ENCODE measurements around the gene DRGX.

Gene DRGX

DNA sequence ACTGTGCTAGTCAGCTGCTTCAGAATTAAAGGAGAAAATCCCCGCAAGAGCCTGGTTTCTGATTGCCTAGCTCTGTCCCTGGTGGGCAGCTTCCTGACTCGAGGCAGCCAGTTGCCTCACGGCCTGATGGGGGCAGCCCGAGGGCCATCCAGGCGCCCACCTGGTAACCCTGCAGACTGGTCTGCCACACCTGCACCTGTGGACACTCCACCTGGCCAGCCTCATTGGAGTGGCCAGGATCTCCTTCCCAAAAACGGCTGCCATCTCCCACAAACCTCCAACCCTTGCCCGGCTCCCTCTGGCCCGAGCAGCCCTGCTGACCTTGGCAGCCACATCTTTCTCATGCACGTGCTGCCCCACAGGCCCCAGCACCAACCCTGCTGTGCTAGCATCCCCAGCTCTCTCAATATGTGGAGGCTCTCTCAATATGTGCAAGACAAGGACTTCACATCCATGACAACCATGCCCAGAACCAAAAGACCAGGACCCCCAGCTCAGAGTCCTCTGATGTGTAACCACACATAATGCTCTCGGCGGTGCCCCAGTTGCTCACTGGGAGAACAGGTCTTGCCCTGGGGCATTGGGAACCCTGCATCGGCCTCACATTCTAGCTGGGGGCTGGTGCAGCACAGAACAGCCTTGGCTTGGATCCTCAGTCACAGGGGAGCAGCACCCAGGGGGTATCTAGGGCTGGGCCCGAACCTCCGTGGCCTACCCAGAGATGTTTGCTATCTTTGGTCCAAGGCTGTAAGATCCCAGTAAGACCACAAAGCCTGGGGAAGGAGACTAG, 14.6 kb downstream of the DRGX start:
- Histone ChIP-seq H3K9me3 (ENCODE audit: control insufficient read depth, insufficient read depth, low read length) (no peaks in the 10 kb centered on the region), H3K9ac (ENCODE audit: low read depth, low read length) (no peak overlapping the region), H3K27me3 (ENCODE audit: control insufficient read depth, insufficient read depth, low read length) (no peaks in the 10 kb centered on the region), H3K4me3 (ENCODE audit: low read depth, low read length) (no peak overlapping the region), H3K4me1 (ENCODE audit: control insufficient read depth, insufficient read depth, low read length) (no peaks in the 10 kb centered on the region), H3K27ac (ENCODE audit: low read depth, low read length) (no peak overlapping the region), H3K36me3 (ENCODE audit: control insufficient read depth, insufficient read depth, low read length) (no peaks in the 10 kb centered on the region)

DNA sequence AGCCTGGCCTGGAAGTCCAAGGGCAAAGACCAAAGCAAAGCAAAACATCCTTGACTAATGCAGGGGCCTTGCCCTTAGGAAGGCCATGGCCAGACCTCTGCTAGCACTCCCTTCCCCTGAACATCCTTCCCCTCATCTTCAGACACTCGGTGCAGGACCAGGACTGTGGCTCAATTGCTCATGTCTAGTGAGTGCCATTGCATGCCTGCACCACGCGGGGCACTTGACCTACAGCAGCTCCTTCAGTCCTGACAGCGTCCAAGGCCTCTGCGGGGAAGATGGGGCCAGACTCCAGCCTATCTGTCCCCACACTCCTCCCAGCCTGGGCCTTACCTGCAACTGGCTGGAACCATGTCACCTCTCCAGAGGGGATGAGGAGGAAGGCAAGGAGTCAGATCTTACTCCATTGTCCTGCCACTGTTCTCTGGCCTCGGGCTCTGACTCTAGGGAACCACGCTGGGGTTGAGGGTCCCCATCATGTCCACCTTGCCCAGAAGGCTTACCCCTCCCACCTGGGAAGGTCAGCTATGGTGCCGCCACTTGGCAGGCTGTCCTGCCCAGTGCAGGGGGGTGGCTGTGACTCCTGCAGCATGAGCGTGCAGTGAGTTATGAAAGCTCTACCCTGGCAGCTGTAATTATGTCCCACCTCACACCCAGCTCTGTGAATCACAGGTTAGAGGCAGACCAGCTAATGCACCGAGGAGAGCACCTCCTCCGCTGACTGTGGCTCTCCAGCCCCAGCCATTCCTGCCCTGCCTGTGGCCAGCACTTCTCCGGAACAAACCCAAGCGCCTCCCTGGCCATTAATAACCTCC, 16.1 kb downstream of the DRGX start:
- Histone ChIP-seq H3K4me3 (ENCODE audit: low read depth, low read length) (no peak overlapping the region), H3K9me3 (ENCODE audit: control insufficient read depth, insufficient read depth, low read length) (no peaks in the 10 kb centered on the region), H3K9ac (ENCODE audit: low read depth, low read length) (no peak overlapping the region), H3K27me3 (ENCODE audit: control insufficient read depth, insufficient read depth, low read length) (no peaks in the 10 kb centered on the region), H3K27ac (ENCODE audit: low read depth, low read length) (no peak overlapping the region), H3K4me1 (ENCODE audit: control insufficient read depth, insufficient read depth, low read length) (no peaks in the 10 kb centered on the region), H3K36me3 (ENCODE audit: control insufficient read depth, insufficient read depth, low read length) (no peaks in the 10 kb centered on the region)

DNA sequence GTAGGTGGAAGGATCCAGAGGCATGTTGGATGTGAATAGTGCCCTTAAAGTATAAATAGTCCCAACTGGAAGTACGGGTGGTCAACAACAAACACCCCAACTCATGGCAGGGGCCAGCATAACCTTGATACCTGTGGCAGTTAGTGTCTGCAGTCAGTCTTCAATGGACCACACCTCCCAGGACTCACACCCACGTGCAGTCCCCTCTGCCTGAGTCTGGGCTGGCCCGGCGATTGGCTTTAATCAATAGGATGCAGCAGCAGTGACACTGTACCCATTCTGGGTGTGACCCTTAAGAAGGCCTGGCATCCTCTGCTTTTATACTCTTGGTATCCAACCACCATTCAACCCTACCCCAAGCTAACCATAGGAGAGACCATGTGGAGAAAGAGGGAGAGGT, 18.6 kb downstream of the DRGX start:
- Histone ChIP-seq H3K27ac (ENCODE audit: low read depth, low read length) (no peak overlapping the region), H3K4me1 (ENCODE audit: control insufficient read depth, insufficient read depth, low read length) (no peaks in the 10 kb centered on the region), H3K36me3 (ENCODE audit: control insufficient read depth, insufficient read depth, low read length) (no peaks in the 10 kb centered on the region), H3K27me3 (ENCODE audit: control insufficient read depth, insufficient read depth, low read length) (no peaks in the 10 kb centered on the region), H3K9ac (ENCODE audit: low read depth, low read length) (no peak overlapping the region), H3K9me3 (ENCODE audit: control insufficient read depth, insufficient read depth, low read length) (no peaks in the 10 kb centered on the region), H3K4me3 (ENCODE audit: low read depth, low read length) (no peak overlapping the region)

DNA sequence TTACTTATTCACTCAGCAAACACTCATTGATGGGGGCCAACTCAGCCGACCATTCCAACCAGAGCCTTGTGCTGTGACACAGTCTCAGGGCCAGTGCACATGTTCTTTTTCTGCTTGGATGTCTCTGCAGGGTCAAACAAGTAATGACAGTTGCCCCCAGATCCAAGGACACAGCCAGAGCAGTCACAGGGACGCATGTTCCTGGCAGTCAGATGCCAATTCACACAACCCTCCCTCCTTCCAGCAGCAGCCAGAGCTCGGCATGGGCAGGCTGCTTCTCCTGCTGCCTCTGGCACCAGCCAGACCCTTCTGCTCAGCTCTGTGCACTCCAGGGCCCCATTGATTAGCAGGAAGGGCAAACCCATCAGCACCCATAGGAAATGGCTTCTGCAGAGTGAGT, 20.3 kb downstream of the DRGX start:
- H3K9me3 ChIP-seq (ENCODE audit: control insufficient read depth, insufficient read depth, low read length), result no peaks in the 10 kb centered on the region
- no peak overlapping the region for H3K4me3 ChIP-seq (ENCODE audit: low read depth, low read length)
- no peaks in the 10 kb centered on the region for H3K4me1 ChIP-seq (ENCODE audit: control insufficient read depth, insufficient read depth, low read length)
- no peak overlapping the region for H3K27ac ChIP-seq (ENCODE audit: low read depth, low read length)
- no peaks in the 10 kb centered on the region for H3K36me3 ChIP-seq (ENCODE audit: control insufficient read depth, insufficient read depth, low read length)
- H3K9ac ChIP-seq (ENCODE audit: low read depth, low read length), result no peak overlapping the region
- no peaks in the 10 kb centered on the region for H3K27me3 ChIP-seq (ENCODE audit: control insufficient read depth, insufficient read depth, low read length)

DNA sequence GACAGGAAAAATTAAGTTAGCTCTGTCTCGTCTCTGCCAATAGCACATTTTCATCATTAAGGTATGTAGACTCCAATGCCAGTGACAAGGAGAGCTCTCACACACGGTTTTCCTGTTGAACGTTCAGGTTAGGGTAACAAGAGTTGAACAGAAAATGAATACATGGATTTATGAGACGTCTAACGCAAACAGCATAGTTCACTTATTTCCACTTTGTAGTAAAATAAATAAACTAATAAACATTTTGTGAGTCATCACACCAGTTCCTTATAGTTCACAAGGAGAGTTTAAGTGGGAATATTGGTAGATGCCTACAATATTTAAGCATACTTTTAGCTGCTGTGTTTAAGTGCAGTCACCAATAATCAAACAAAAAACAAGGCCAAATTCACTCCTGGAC, 21.1 kb downstream of the DRGX start:
- no peaks in the 10 kb centered on the region for H3K4me1 ChIP-seq (ENCODE audit: control insufficient read depth, insufficient read depth, low read length)
- H3K36me3 ChIP-seq (ENCODE audit: control insufficient read depth, insufficient read depth, low read length), result no peaks in the 10 kb centered on the region
- H3K27me3 ChIP-seq (ENCODE audit: control insufficient read depth, insufficient read depth, low read length), result no peaks in the 10 kb centered on the region
- no peak overlapping the region for H3K4me3 ChIP-seq (ENCODE audit: low read depth, low read length)
- H3K27ac ChIP-seq (ENCODE audit: low read depth, low read length), result no peak overlapping the region
- no peak overlapping the region for H3K9ac ChIP-seq (ENCODE audit: low read depth, low read length)
- no peaks in the 10 kb centered on the region for H3K9me3 ChIP-seq (ENCODE audit: control insufficient read depth, insufficient read depth, low read length)

DNA sequence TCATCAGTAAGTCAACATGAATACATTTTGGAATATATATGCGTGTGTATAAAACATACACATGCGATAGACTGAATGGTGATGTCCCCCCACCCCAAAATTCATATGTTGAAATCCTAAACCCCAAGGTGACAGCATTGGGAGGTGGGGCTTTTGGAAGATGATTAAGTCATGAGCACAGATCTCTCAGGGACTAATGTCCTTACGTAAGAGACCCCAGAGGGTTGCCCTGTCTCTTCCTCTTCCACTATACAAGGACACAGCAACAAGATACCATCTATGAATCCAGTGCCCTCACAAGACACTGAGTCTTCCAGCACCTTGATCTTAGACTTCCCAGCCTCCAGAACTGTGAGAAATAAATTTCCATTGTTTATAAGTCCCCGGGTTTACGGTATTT, 22.5 kb downstream of the DRGX start:
- no peak overlapping the region for H3K27ac ChIP-seq (ENCODE audit: low read depth, low read length)
- H3K9me3 ChIP-seq (ENCODE audit: control insufficient read depth, insufficient read depth, low read length), result no peaks in the 10 kb centered on the region
- H3K27me3 ChIP-seq (ENCODE audit: control insufficient read depth, insufficient read depth, low read length), result no peaks in the 10 kb centered on the region
- no peak overlapping the region for H3K4me3 ChIP-seq (ENCODE audit: low read depth, low read length)
- no peaks in the 10 kb centered on the region for H3K4me1 ChIP-seq (ENCODE audit: control insufficient read depth, insufficient read depth, low read length)
- no peaks in the 10 kb centered on the region for H3K36me3 ChIP-seq (ENCODE audit: control insufficient read depth, insufficient read depth, low read length)
- H3K9ac ChIP-seq (ENCODE audit: low read depth, low read length), result no peak overlapping the region

DNA sequence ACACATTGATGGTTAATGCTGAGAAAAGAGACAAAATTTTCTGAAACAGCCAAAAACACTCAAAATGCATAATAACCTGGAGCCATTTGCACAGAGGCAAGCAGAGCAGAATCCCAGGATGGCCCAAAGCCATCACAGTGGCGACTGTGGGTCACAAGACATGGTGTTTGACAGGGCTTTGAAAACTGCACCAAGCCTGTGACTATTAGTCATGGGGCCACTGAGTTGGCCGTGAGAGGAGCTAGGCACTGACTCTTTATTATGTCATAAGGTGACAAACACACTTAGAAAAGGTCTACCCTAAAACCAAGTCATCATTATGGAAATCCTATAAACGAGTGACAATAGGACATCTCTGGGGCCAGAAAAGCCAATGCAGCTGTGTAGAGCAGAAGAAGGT, 23.9 kb downstream of the DRGX start:
- Histone ChIP-seq H3K27me3 (ENCODE audit: control insufficient read depth, insufficient read depth, low read length) (no peaks in the 10 kb centered on the region), H3K4me1 (ENCODE audit: control insufficient read depth, insufficient read depth, low read length) (no peaks in the 10 kb centered on the region), H3K36me3 (ENCODE audit: control insufficient read depth, insufficient read depth, low read length) (no peaks in the 10 kb centered on the region), H3K27ac (ENCODE audit: low read depth, low read length) (no peak overlapping the region), H3K9me3 (ENCODE audit: control insufficient read depth, insufficient read depth, low read length) (no peaks in the 10 kb centered on the region), H3K9ac (ENCODE audit: low read depth, low read length) (no peak overlapping the region), H3K4me3 (ENCODE audit: low read depth, low read length) (no peak overlapping the region)

DNA sequence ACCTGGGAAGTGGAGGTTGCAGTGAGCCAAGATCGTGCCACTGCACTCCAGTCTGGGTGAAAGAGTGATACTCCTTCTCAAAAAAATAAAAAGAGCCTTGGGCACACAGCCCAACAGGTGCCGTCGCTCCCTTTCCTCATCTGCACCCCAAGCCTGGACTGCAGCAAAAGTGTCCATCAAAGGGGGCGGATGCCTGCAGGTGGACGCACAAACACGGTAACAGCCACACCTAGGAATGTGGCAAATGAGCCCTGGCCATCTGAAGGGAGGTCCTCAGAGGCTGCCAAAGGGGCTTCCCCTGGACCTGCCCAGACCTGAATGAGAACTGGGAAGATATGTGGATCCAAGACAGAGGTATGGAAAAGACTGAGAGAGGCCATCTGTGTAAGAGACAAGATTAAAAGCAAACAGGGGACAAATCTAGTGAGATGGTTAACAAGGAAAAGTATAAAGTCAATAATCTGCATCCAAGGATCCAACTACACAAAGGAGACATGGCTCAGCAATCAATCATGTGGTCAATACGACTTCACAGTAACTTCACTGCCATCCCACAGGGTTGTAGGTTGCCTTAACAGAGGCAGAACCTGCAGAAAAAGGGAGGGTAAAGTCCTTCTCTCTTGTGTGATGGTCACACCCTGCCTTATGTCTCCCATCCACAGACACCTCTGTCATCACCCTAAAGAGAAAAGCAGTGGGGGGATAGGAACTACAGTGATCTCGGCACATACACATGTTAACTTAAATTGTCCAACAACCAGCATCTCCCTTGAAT, 25.4 kb downstream of the DRGX start:
- H3K9ac ChIP-seq (ENCODE audit: low read depth, low read length), result no peak overlapping the region
- H3K27me3 ChIP-seq (ENCODE audit: control insufficient read depth, insufficient read depth, low read length), result no peaks in the 10 kb centered on the region
- H3K9me3 ChIP-seq (ENCODE audit: control insufficient read depth, insufficient read depth, low read length), result no peaks in the 10 kb centered on the region
- no peak overlapping the region for H3K27ac ChIP-seq (ENCODE audit: low read depth, low read length)
- no peaks in the 10 kb centered on the region for H3K4me1 ChIP-seq (ENCODE audit: control insufficient read depth, insufficient read depth, low read length)
- no peaks in the 10 kb centered on the region for H3K36me3 ChIP-seq (ENCODE audit: control insufficient read depth, insufficient read depth, low read length)
- no peak overlapping the region for H3K4me3 ChIP-seq (ENCODE audit: low read depth, low read length)

DNA sequence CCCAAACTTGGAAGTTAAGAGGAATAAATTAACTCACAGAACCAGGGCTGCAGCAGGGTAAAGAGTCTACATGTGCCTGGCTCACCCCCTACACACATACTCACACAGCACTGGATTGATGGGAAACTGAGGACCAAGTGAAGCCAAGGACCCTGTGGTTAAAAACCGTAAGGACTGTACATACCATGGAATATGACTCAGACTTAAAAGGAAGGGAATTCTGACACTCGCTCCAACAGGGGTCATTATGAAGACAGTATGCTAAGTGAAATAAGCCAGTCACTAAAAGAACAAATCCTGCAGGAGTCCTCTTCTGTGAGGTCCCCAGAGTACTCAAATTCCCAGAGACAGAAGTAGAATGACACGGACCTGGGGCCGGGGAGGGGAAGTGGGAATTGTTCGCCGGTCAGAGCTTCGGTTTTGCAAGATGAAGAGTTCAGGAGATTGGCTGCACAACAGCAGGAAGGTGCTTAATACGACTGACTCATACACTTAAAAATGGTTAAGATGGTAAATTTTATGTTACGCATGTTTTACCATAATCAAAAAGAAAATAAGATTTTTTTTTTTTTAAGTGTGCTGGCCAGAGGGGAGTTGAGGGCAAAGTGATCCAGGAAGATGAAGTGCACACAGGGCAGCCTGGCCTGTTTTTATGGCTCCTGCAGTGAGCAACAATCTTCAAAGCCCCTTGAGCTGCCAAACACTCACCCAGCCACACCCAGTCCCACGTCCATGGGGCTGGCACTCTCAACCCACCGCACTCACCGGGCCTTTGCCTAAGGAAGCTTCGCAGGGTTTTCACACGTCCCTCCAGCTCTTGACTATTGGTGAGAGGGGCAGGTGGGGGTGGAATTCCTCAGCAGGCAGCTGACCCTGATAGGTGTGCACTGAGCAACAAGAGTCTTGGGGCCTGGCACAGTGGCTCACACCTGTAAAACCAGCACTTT, 26.4 kb downstream of the DRGX start:
- no peak overlapping the region for H3K4me3 ChIP-seq (ENCODE audit: low read depth, low read length)
- no peaks in the 10 kb centered on the region for H3K36me3 ChIP-seq (ENCODE audit: control insufficient read depth, insufficient read depth, low read length)
- H3K4me1 ChIP-seq (ENCODE audit: control insufficient read depth, insufficient read depth, low read length), result no peaks in the 10 kb centered on the region
- no peak overlapping the region for H3K9ac ChIP-seq (ENCODE audit: low read depth, low read length)
- H3K27me3 ChIP-seq (ENCODE audit: control insufficient read depth, insufficient read depth, low read length), result no peaks in the 10 kb centered on the region
- H3K9me3 ChIP-seq (ENCODE audit: control insufficient read depth, insufficient read depth, low read length), result no peaks in the 10 kb centered on the region
- H3K27ac ChIP-seq (ENCODE audit: low read depth, low read length), result no peak overlapping the region

DNA sequence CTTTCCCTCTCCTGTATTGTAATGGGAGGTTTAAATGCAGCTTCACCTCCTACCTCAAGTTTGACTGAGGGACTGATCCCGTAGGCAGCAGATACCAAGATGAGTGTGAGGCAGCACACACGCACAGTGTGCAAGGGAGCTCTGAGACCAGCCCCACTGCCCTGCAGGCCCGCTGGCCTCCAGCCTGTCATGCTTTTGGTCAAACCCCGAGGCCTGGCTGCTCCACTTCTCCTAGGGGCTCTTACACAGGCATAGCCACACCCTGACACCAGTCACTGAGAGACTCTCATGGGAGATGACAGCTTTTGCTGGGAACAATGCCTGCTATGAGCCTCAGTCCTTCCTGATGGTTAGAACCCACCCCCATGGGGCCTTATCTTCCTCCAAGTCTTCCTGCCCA, 27.6 kb downstream of the DRGX start:
- H3K9ac ChIP-seq (ENCODE audit: low read depth, low read length), result no peak overlapping the region
- no peaks in the 10 kb centered on the region for H3K27me3 ChIP-seq (ENCODE audit: control insufficient read depth, insufficient read depth, low read length)
- no peak overlapping the region for H3K27ac ChIP-seq (ENCODE audit: low read depth, low read length)
- H3K36me3 ChIP-seq (ENCODE audit: control insufficient read depth, insufficient read depth, low read length), result no peaks in the 10 kb centered on the region
- no peak overlapping the region for H3K4me3 ChIP-seq (ENCODE audit: low read depth, low read length)
- no peaks in the 10 kb centered on the region for H3K4me1 ChIP-seq (ENCODE audit: control insufficient read depth, insufficient read depth, low read length)
- H3K9me3 ChIP-seq (ENCODE audit: control insufficient read depth, insufficient read depth, low read length), result no peaks in the 10 kb centered on the region

All from HUES48 (cell line).